SK-N-SH (cell line): ENCODE results near the gene CEP131. TPM values are rescaled to one million over a fixed set of nuclear protein-coding genes. Genes with fewer than 3 reads are reported as not detected.

ENCODE experiments used
- CTCF ChIA-PET: fragments of 300-600, 350-600 bp; formaldehyde crosslinking; extraction: SDS; loops from one replicate; lab custom pipeline; 2021; lab: Yijun Ruan, JAX
- POLR2A ChIA-PET: fragments of 350-600 bp; sonication (Branson Sonifier 250); formaldehyde crosslinking; extraction: SDS; loops from one replicate; lab custom pipeline; 2020; ENCODE audit warnings: antibody characterized with exemption, inconsistent platforms; lab: Yijun Ruan, JAX
- DNase-seq: peaks from one replicate; pipeline ENCODE4 v3.0.0; 2012
- H2AFZ ChIP-seq: fragments of 200-600 bp; sonication (generic); 2 replicates; pipeline ENCODE4 v1.8.1; 2016; ENCODE audit warnings: antibody characterized with exemption, mild to moderate bottlenecking, low read depth
- H3F3A ChIP-seq: fragments of 200-600 bp; sonication (generic); replicated peaks from 2 replicates; pipeline ENCODE3; 2016; ENCODE audit warnings: antibody characterized with exemption, mild to moderate bottlenecking; ENCODE audit not compliant: insufficient read depth
- H3K27ac ChIP-seq, 2 experiments: fragments of 200-500 bp in 1 of 2; fragments of 200-600 bp in 1 of 2; sonication (Bioruptor generic) in 1 of 2; sonication (generic), shearing (Covaris generic) in 1 of 2; 2 replicates each; pipeline versions ENCODE4 v1.5.1 to v1.6.1; 2014 to 2016; ENCODE audit warnings: low read depth in 2 of 2, inconsistent platforms in 1 of 2, low read length in 1 of 2, mild to moderate bottlenecking in 1 of 2, mixed read lengths in 1 of 2
- H3K27me3 ChIP-seq: fragments of 200-600 bp; sonication (generic), shearing (Covaris generic); 2 replicates; pipeline ENCODE4 v1.6.1; 2016; ENCODE audit warnings: mixed run types; ENCODE audit not compliant: insufficient read depth
- H3K36me3 ChIP-seq, 2 experiments: fragments of 200-500 bp in 1 of 2; fragments of 200-600 bp in 1 of 2; sonication (Bioruptor generic) in 1 of 2; sonication (generic) in 1 of 2; replicated peaks in 1 of 2; 2 replicates each; pipeline versions ENCODE3 to v1.5.1; 2014 to 2016; ENCODE audit warnings: low read length in 1 of 2, mild to moderate bottlenecking in 1 of 2; ENCODE audit not compliant: insufficient read depth in 2 of 2, control insufficient read depth in 1 of 2
- H3K4me1 ChIP-seq, 2 experiments: fragments of 200-500 bp in 1 of 2; fragments of 200-600 bp in 1 of 2; sonication (Bioruptor generic) in 1 of 2; sonication (generic), shearing (Covaris generic) in 1 of 2; 2 replicates each; pipeline versions ENCODE4 v1.5.1 to v1.6.1; 2014 to 2016; ENCODE audit warnings: low read depth in 1 of 2, low read length in 1 of 2, mixed run types in 1 of 2; ENCODE audit not compliant: insufficient read depth in 2 of 2, control insufficient read depth in 1 of 2
- H3K4me2 ChIP-seq: fragments of 200-600 bp; sonication (generic), shearing (Covaris generic); 2 replicates; pipeline ENCODE4 v1.6.1; 2017; ENCODE audit warnings: mixed run types
- H3K4me3 ChIP-seq, 2 experiments: fragments of 200-500 bp in 1 of 2; fragments of 200-600 bp in 1 of 2; sonication (Bioruptor generic) in 1 of 2; sonication (generic), shearing (Covaris generic) in 1 of 2; 2 replicates each; pipeline versions ENCODE4 v1.5.1 to v1.8.1; 2014 to 2016; ENCODE audit warnings: low read depth in 2 of 2, inconsistent platforms in 1 of 2, low read length in 1 of 2, mild to moderate bottlenecking in 1 of 2, mixed read lengths in 1 of 2, moderate library complexity in 1 of 2
- H3K79me2 ChIP-seq: fragments of 200-600 bp; sonication (generic); 2 replicates; pipeline ENCODE4 v1.8.1; 2017; ENCODE audit warnings: mild to moderate bottlenecking; ENCODE audit not compliant: insufficient read depth
- H3K9ac ChIP-seq: fragments of 200-600 bp; sonication (generic); 2 replicates; pipeline ENCODE4 v1.6.1; 2017; ENCODE audit warnings: mixed run types
- H3K9me2 ChIP-seq: fragments of 200-600 bp; sonication (generic); 2 replicates; pipeline ENCODE4 v1.6.1; 2017; ENCODE audit warnings: mixed run types
- H3K9me3 ChIP-seq: fragments of 200-600 bp; sonication (generic); 2 replicates; pipeline ENCODE4 v1.6.1; 2017; ENCODE audit warnings: mixed run types, mild to moderate bottlenecking, moderate library complexity
- H4K20me1 ChIP-seq: fragments of 200-600 bp; sonication (generic); 2 replicates; pipeline ENCODE4 v1.6.1; 2017; ENCODE audit warnings: mild to moderate bottlenecking, mixed run types; ENCODE audit not compliant: insufficient read depth
- CTCF ChIP-seq: fragments of 200-600 bp; sonication (generic); IDR thresholded peaks from 2 replicates; pipeline ENCODE4 v1.6.1; 2017; ENCODE audit warnings: antibody characterized with exemption, mild to moderate bottlenecking, moderate library complexity
- ELF1 ChIP-seq: IDR thresholded peaks from 2 replicates; pipeline ENCODE4 v1.4.0; 2012
- EP300 ChIP-seq, 2 experiments: IDR thresholded peaks; 2 replicates each; pipeline versions ENCODE4 v1.4.0 to v1.6.1; 2012; ENCODE audit warnings: borderline replicate concordance in 1 of 2, low read depth in 1 of 2, low read length in 1 of 2
- EZH2phosphoT487 ChIP-seq: fragments of 200-600 bp; sonication (generic); IDR thresholded peaks from 2 replicates; pipeline ENCODE4 v1.6.1; 2017; ENCODE audit warnings: low read depth, mixed run types, mild to moderate bottlenecking, antibody characterized with exemption, moderate library complexity, borderline replicate concordance
- FOXJ3 ChIP-seq: sonication (generic); formaldehyde crosslinking; IDR thresholded peaks from 2 replicates; pipeline ENCODE4 v1.5.1; 2020; ENCODE audit warnings: mild to moderate bottlenecking, missing genetic modification reagents
- FOXM1 ChIP-seq: IDR thresholded peaks from 2 replicates; pipeline ENCODE4 v1.4.0; 2012; ENCODE audit warnings: low read depth, mild to moderate bottlenecking
- IRF3 ChIP-seq: fragments of 150-350 bp; IDR thresholded peaks from 2 replicates; pipeline ENCODE4 v1.6.1; 2016; ENCODE audit warnings: mild to moderate bottlenecking, low read depth, low read length
- MXI1 ChIP-seq: IDR thresholded peaks from 2 replicates; pipeline ENCODE4 v1.6.1; 2012; ENCODE audit warnings: mild to moderate bottlenecking, low read depth, low read length, improper control_type of control experiment
- PBX3 ChIP-seq: IDR thresholded peaks from 2 replicates; pipeline ENCODE4; 2012
- POLR2AphosphoS5 ChIP-seq: IDR thresholded peaks from 2 replicates; pipeline ENCODE4 v1.6.1; 2012; ENCODE audit warnings: low read depth, low read length
- RAD21 ChIP-seq: IDR thresholded peaks from 2 replicates; pipeline ENCODE4 v1.6.1; 2012; ENCODE audit warnings: mild to moderate bottlenecking, low read length
- RCOR1 ChIP-seq: fragments of 150-350 bp; IDR thresholded peaks from 2 replicates; pipeline ENCODE4 v1.6.1; 2017; ENCODE audit warnings: antibody characterized with exemption, low read length
- SIN3A ChIP-seq: IDR thresholded peaks from 2 replicates; pipeline ENCODE4 v1.6.1; 2012; ENCODE audit warnings: low read depth, mild to moderate bottlenecking, low read length, moderate library complexity, borderline replicate concordance
- SMC3 ChIP-seq: IDR thresholded peaks from 2 replicates; pipeline ENCODE4 v1.6.1; 2012; ENCODE audit warnings: low read depth, low read length, improper control_type of control experiment
- TAF1 ChIP-seq: IDR thresholded peaks from 2 replicates; pipeline ENCODE4 v1.6.1; 2012; ENCODE audit warnings: low read depth, mild to moderate bottlenecking, low read length, moderate library complexity, borderline replicate concordance
- TCF12 ChIP-seq: IDR thresholded peaks from 2 replicates; pipeline ENCODE4 v1.4.0; 2012
- USF2 ChIP-seq: fragments of 150-350 bp; IDR thresholded peaks from 2 replicates; pipeline ENCODE4 v1.6.1; 2017; ENCODE audit warnings: antibody characterized with exemption, low read length, low read depth, borderline replicate concordance
- YY1 ChIP-seq: IDR thresholded peaks from 2 replicates; pipeline ENCODE4 v1.4.0; 2012; ENCODE audit warnings: low read depth, mild to moderate bottlenecking
- WGBS: methylation state at CpG from one replicate; pipeline ENCODE4 v1.1.6; 2017; ENCODE audit warnings: low lambda C conversion rate; 5-methylcytosine and 5-hydroxymethylcytosine counted together
- polyA plus RNA-seq, 3 experiments: library from polyadenylated mRNA; depleted of rRNA; stranded (reverse); fragments of >200 nt; gene quantifications; 2 replicates each; pipeline ENCODE4 v1.2.3, GENCODE V29; 2012

The CEP131 gene
- polyA plus RNA-seq, 1 of the 3 experiments (the other 2 are of a cell fraction): 34.8 TPM

- H3K9me2 ChIP-seq: no peaks in the 10 kb centered on the region
- H3K4me1 ChIP-seq: peaks cover 0 to 7% of the 10 kb centered on the region in 2 experiments; a peak in 1 of 4 replicates
- no peaks in the 10 kb centered on the region for H3K27me3 ChIP-seq
- peaks cover 5% of the 10 kb centered on the region for H3F3A ChIP-seq
- no peak overlapping the region for H3K9ac ChIP-seq
- no peak overlapping the region for H3K4me2 ChIP-seq
- H4K20me1 ChIP-seq: no peaks in the 10 kb centered on the region
- no peak overlapping the region for H2AFZ ChIP-seq
- TF ChIP-seq IRF3 (no peak), TAF1 (no peak), FOXJ3 (CRISPR knock-in tag) (no peak), RAD21 (no peak), ELF1 (no peak), PBX3 (no peak), EZH2phosphoT487 (no peak), POLR2AphosphoS5 (no peak), CTCF (no peak), MXI1 (no peak), USF2 (no peak), FOXM1 (no peak), SMC3 (no peak), RCOR1 (no peak), EP300 (IDR thresholded peaks at IDR 0.05; ENCODE audit: borderline replicate concordance in 1 of 2, low read depth in 1 of 2, low read length in 1 of 2) (no peak), YY1 (no peak), TCF12 (no peak), SIN3A (no peak)
- CTCF ChIA-PET: interaction anchor here (1.0 to 1.9 kb wide), 3 partner anchors 18 to 81 kb away, joined by 5 to 9 read pairs (median 6); no protein-coding TSS in a partner anchor
- no peaks in the 10 kb centered on the region for H3K9me3 ChIP-seq
- WGBS: 20% methylated on average over 1 of the region's 5 CpGs
- H3K4me3 ChIP-seq: no peak overlapping the region
- H3K27ac ChIP-seq: no peak overlapping the region
- no peaks in the 10 kb centered on the region for H3K36me3 ChIP-seq
- no peaks in the 10 kb centered on the region for H3K79me2 ChIP-seq
- POLR2A ChIA-PET: no interaction called here
- DNase-seq: no peak
Observed at GRCh38 chr17:81182596-81182995, 40.2 kb downstream of the CEP131 start.
